NCI-H2029 treated with DMSO at 0.1 percent for 48 hours (cell line): ENCODE data around the gene GRIA3.
"Not testable (repeated sequence)": the region's sequence is repeated elsewhere in the genome, so short reads cannot be mapped to it uniquely, and the experiment has no call there.

Experiments
- DNase-seq: peaks from one replicate; lab custom pipeline; 2025; lab: John Stamatoyannopoulos, UW

The GRIA3 gene

GRCh38 chrX:123464709-123465108, 280.6 kb downstream of the GRIA3 start:
- no peak for DNase-seq

DNA sequence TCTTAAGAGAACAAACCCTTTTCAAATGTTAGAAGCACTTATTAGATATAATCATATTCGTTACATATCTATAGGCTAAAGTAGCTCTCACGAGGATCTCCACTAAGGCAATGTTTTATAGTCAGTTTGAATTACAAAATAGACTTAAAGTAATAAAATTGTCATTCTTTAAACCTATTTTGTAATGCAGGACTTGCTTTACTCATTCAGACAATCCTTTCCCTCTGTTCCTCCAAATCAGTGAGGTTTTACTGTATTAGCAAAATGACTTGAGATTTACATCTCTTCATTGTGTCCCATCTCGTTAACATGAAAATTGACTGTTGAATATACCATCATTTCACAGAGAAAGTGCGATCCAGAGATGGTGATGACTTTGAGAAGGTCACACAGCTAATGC, 284.4 kb downstream of the GRIA3 start:
- no peak for DNase-seq

DNA sequence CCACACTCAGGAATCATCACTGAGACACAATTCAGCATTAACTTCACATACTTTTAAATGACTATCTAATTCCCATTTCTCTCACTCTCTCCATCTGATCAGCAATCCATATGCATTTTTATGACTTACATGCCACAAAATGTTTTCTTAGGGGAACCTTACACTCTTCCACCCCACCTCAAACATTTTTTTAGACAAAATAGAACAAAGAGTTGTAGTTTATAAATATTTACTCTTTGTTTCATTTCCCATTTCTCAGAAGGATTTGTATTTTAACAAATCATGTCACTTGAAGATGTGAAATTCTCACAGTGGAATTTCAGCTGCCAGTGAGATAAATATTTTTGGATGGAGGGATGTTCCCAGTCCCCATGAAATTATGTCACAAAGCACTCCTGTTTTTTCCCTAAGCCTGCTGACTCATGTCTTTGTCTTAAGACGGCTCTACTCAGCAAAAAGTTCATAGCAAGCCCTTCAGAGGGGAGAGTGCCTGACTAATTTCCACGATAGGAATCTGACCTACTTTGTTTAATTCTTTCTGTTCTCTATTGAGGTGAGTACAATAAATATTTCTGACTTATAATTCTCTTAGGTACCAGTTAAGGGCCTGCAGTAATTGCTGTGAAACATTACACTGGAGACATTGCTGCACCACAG, 291.1 kb downstream of the GRIA3 start:
- no peak for DNase-seq

- no peak for DNase-seq
These were observed 292.6 kb downstream of the GRIA3 start for GRCh38 chrX:123476611-123477219.

GRCh38 chrX:123477673-123478072, 293.6 kb downstream of the GRIA3 start:
- no peak for DNase-seq

DNA sequence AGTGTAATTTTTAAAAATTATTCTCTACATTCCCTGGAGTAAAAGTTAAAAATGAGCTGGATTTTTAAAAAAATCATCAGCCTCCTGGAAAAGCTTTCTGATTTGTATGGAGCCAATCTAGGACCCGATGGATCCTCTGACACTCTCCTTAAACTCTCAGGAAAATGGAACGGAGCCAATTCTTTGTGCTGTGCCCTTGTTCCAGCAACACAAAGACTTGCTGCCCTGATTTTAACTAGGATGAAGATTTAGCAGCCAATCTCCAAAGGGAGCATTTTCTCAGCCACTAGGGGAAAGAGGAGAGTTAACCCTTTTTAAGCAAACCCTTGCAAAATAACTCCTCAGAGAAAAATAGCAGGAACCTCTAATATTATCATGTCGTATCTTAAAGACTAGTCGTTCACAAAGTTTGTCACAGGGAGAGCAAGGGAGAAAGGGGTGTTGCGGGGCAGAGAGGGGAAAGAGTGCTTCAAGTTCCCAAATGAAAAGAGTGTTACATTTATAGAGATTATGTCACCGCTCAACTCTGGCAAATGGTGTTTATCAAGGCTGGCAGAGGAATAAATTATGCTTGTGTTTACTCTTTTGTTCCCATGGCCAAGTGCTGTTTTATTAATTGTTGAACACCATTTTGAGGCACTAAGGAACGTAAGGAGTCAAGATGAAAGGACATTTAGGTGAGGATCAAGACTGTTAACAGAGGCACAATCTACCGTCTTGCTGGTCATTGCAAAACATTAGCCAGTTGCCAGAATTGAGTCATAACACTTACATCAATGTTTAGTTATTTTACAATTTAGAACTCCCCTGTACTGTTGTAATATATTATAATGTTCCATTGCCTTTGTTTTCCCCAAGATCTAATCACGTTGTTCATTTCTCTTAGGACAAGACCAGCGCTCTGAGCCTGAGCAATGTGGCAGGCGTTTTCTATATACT, 298.1 kb downstream of the GRIA3 start:
- DNase-seq: no peak

GRCh38 chrX:123486297-123486696, 302.2 kb downstream of the GRIA3 start:
- no peak for DNase-seq

DNA sequence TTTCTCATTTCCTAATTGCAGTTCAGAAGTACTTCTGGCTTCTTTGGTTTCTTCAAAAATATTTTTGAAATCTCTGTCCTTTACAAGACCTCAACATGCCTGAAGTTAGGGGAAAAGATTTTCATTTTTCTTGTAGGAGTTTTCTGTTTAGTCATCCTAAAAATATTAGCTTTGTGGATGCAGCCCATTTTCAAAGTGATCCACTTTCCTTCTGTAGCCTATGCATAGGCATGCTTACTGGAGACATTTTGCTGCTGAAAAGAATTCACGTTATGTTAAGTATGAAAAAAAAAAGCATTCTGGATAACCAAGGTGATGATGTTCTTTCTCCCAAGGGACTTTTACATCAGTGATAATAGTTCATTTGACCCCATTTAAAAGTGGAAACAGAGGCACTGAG, 303.2 kb downstream of the GRIA3 start:
- DNase-seq: no peak

DNA sequence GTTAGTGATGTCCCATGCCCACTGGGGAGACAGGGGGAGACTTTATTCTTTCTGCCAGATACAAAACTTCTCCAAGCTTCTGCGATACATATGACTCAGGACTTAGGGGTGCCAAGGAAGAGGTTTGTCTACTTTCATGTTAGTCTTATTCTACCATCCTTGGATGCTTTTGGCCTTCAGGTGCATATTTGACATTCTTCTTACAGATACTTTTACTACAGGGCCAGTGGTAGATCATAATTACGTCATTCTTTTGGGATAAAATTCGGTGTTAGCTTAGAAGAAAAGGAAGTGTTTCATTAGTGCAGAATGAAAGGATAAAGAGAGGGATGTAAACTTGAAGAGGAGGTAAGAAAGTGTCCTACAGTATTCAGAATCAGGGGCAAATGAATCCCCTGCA, 303.6 kb downstream of the GRIA3 start:
- no peak for DNase-seq

- DNase-seq: no peak
These were observed 304.9 kb downstream of the GRIA3 start for GRCh38 chrX:123489011-123489410.

- no peak for DNase-seq
These were observed 309.8 kb downstream of the GRIA3 start for GRCh38 chrX:123493857-123494256.

- DNase-seq: no peak
These were observed 315.7 kb downstream of the GRIA3 start for GRCh38 chrX:123499787-123500186.

GRCh38 chrX:123504047-123504446, 320.0 kb downstream of the GRIA3 start:
- DNase-seq: no peak

DNA sequence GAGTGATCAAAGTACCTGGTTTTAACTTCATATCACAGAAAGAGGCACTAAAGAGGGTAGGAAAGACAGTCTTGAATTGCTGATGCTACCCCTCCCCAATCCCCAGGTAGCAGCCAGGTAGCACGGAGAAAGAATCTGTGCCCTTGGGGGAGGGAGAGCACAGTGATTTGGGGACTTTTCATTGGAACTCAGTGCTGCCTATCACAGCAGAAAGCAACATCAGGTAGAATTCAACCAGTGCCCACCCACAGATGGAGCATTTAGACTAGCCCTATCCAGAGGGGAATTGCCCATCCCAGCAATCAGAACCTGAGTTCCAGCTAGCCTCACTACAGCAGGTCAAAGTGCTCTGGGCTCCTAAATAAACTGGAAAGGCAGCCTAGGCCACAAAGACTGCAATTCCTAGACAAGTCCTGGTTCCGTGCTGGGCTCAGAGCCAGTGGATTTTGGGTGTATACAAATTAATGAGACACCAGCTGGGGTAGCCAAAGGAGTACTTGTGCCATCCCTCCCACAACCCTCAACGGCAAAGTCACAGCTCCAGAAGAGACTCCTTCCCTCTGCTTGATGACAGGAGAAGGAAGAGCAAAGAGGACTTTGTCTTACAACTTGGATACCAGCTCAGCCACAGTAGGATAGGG, 320.7 kb downstream of the GRIA3 start:
- no peak for DNase-seq

DNA sequence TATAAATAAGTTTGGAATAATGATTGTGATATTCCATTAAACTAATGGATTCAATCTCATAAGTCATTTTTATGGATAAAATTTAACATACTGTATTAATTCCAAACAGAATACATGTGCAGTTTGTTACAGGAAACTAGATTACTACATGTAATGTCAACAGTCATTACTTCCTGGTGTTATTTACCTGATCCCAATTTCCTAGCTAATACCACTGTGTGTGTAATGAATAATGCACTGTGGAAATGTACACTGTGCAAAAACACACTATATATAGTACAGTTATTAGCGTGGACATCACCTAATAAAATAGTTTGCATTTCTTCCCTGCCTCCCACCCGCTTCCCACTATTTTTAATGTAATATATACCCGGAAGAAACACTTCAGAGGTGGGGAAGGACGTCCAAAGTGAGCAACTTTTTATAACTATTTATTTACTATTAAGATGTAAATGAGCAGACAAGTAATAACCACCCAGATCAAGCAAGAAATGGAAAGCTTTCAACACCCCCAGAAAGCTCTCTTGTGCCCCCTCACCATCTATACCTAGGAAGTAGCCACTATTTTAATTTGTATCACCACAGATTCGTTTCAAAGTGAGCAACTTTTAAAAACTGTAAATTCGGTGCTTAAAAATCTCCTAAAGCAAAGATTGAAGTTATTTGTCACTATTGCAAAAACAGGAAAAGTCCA, 329.7 kb downstream of the GRIA3 start:
- no peak for DNase-seq

DNA sequence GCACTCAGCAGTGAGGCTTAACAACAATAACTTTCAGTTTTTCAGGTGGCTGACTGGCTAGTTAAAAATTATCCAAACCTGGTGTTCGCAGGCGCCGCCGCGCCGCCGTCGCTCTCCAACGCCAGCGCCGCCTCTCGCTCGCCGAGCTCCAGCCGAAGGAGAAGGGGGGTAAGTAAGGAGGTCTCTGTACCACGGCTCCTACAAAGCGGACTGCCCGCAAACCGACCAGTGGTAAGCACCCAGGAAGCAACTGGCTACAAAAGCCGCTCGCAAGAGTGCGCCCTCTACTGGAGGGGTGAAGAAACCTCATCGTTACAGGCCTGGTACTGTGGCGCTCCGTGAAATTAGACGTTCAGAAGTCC, 330.2 kb downstream of the GRIA3 start:
- DNase-seq: not testable (repeated sequence)

- DNase-seq: no peak
These were observed 334.7 kb downstream of the GRIA3 start for GRCh38 chrX:123518791-123519190.

GRCh38 chrX:123525123-123525725, 341.1 kb downstream of the GRIA3 start:
- DNase-seq: no peak

DNA sequence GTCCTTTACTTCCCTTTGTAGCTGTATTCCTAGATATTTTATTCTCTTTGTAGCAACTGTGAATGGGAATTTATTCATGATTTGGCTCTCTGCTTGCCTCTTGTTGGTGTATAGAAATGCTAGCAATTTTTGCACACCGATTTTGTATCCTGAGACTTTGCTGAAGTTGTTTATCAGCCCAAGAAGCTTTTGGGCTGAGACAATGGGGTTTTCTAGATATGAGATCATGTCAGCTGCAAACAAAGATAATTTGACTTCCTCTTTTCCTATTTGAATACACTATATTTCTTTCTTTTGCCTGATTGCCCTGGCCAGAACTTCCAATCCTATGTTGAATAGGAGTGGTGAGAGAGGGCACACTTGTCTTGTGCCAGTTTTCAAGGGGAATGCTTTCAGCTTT, 346.6 kb downstream of the GRIA3 start:
- DNase-seq: not testable (repeated sequence)
